CD4-positive, alpha-beta T cell (primary cell): ENCODE data around the gene GANC. TPM values are rescaled to one million over a fixed set of nuclear protein-coding genes. Genes with fewer than 3 reads are reported as not detected.

ENCODE experiments used
- ATAC-seq: fragments of 200-7000 bp; cut with Tn5 transposase; one replicate; pipeline ENCODE4 v1.10.0; 2022; ENCODE audit warnings: mild to moderate bottlenecking; ENCODE audit not compliant: poor library complexity
- CTCF ChIA-PET: fragments of 350-600 bp; sonication (Branson Sonifier 250); formaldehyde crosslinking; loops from one replicate; lab custom pipeline; 2021; ENCODE audit warnings: antibody characterized with exemption, inconsistent platforms; lab: Charles Lee
- POLR2A ChIA-PET: fragments of 350-600 bp; sonication (Branson Sonifier 250); formaldehyde crosslinking; loops from one replicate; lab custom pipeline; 2021; ENCODE audit warnings: antibody characterized with exemption, inconsistent platforms; lab: Charles Lee
- DNase-seq, 14 experiments: peaks; one replicate each; pipeline ENCODE4 v3.0.0-alpha.2; 2013 to 2020; ENCODE audit warnings: mixed read lengths in 2 of 14
- H3K27ac ChIP-seq, 2 donors: one replicate each; pipeline versions ENCODE4 v1.5.1 to v1.7.0; 2013; ENCODE audit warnings: low read length in 2 of 2, low read depth in 1 of 2, mild to moderate bottlenecking in 1 of 2
- H3K27me3 ChIP-seq, 2 experiments: 1 replicate in 1 of 2; 2 replicates in 1 of 2; pipeline versions ENCODE4 v1.6.1 to v1.7.0; 2013; ENCODE audit warnings: low read length in 2 of 2, control low read depth in 1 of 2, mild to moderate bottlenecking in 1 of 2, moderate library complexity in 1 of 2; ENCODE audit not compliant: insufficient read depth in 2 of 2, control insufficient read depth in 1 of 2
- H3K36me3 ChIP-seq: one replicate; pipeline ENCODE4 v1.6.1; 2013; ENCODE audit warnings: low read length, control low read depth; ENCODE audit not compliant: insufficient read depth
- H3K4me1 ChIP-seq: one replicate; pipeline ENCODE4 v1.6.1; 2013; ENCODE audit warnings: low read length, control low read depth; ENCODE audit not compliant: insufficient read depth
- H3K4me3 ChIP-seq: one replicate; pipeline ENCODE4 v1.5.1; 2013; ENCODE audit warnings: mild to moderate bottlenecking, low read length, moderate library complexity
- H3K9me3 ChIP-seq, 2 experiments: 1 replicate in 1 of 2; 2 replicates in 1 of 2; pipeline versions ENCODE4 v1.6.1 to v1.7.0; 2013; ENCODE audit warnings: low read length in 2 of 2, mild to moderate bottlenecking in 2 of 2, control low read depth in 1 of 2, moderate library complexity in 1 of 2; ENCODE audit not compliant: control insufficient read depth in 1 of 2, insufficient read depth in 1 of 2
- H3K27ac Mint-ChIP-seq: one replicate; pipeline ENCODE4 v1.8.0; 2020; ENCODE audit warnings: mixed read lengths
- H3K27me3 Mint-ChIP-seq: one replicate; pipeline ENCODE4 v1.8.0; 2021; ENCODE audit warnings: mixed read lengths
- H3K36me3 Mint-ChIP-seq: one replicate; pipeline ENCODE4 v1.8.0; 2021; ENCODE audit warnings: low read depth, mixed read lengths
- H3K4me1 Mint-ChIP-seq: one replicate; pipeline ENCODE4 v1.8.0; 2021; ENCODE audit warnings: low read depth, mixed read lengths
- H3K4me3 Mint-ChIP-seq: one replicate; pipeline ENCODE4 v1.8.0; 2020; ENCODE audit warnings: mild to moderate bottlenecking, mixed read lengths
- H3K9me3 Mint-ChIP-seq: one replicate; pipeline ENCODE4 v1.8.0; 2020; ENCODE audit warnings: mixed read lengths
- CTCF ChIP-seq: fragments of 200-600 bp; IDR thresholded peaks from one replicate; pipeline ENCODE4 v1.8.0; 2022; ENCODE audit warnings: antibody characterized with exemption, mild to moderate bottlenecking
- intact Hi-C, 2 experiments: fragments of 100-400 bp; cut with DNase I in 1 of 2; cut with micrococcal nuclease in 1 of 2; formaldehyde crosslinking; loops; one replicate each; pipeline versions ENCODE4 v1.15.1 to v1.9.0; 2023 to 2025; cut with DNase I, micrococcal nuclease
- total RNA-seq, 174 experiments: library from RNA in 2 of 174; stranded (reverse) in 2 of 174; gene quantifications; one replicate each; pipeline ENCODE4 v1.2.3 and lab custom pipeline; 2021 to 2026

The GANC gene
- total RNA-seq, 2 experiments from 2014 or later, result 22.3 to 23.9 TPM

GRCh38 chr15:42231088-42231487, 41.9 kb upstream of the GANC start:
- H3K27me3 Mint-ChIP-seq, result no peaks in the 10 kb centered on the region
- DNase-seq (no peak), ATAC-seq (no peak)
- H3K36me3 Mint-ChIP-seq, result peaks cover 94% of the 10 kb centered on the region
- Histone ChIP-seq H3K36me3 (peaks cover 84% of the 10 kb centered on the region), H3K27ac (no peak overlapping the region), H3K4me3 (no peak overlapping the region), H3K27me3 (no peaks in the 10 kb centered on the region), H3K4me1 (no peaks in the 10 kb centered on the region), H3K9me3 (no peaks in the 10 kb centered on the region)
- no peaks in the 10 kb centered on the region for H3K4me1 Mint-ChIP-seq
- H3K9me3 Mint-ChIP-seq, result no peaks in the 10 kb centered on the region
- intact Hi-C loops, result no loop called here
- H3K4me3 Mint-ChIP-seq, result no peak overlapping the region
- CTCF ChIA-PET, result no interaction called here
- H3K27ac Mint-ChIP-seq, result no peak overlapping the region
- POLR2A ChIA-PET, result no interaction called here
- no peak for TF ChIP-seq CTCF

GRCh38 chr15:42232606-42233005, 40.4 kb upstream of the GANC start:
- ChIA-PET CTCF (no interaction called here), POLR2A (no interaction called here)
- Histone ChIP-seq H3K9me3 (no peaks in the 10 kb centered on the region), H3K27me3 (no peaks in the 10 kb centered on the region), H3K36me3 (peaks cover 84% of the 10 kb centered on the region), H3K4me1 (no peaks in the 10 kb centered on the region), H3K4me3 (no peak overlapping the region), H3K27ac (no peak overlapping the region)
- Mint-ChIP-seq H3K36me3 (peaks cover 94% of the 10 kb centered on the region), H3K4me3 (no peak overlapping the region), H3K27me3 (no peaks in the 10 kb centered on the region), H3K4me1 (no peaks in the 10 kb centered on the region), H3K9me3 (no peaks in the 10 kb centered on the region), H3K27ac (no peak overlapping the region)
- ATAC-seq, result no peak
- DNase-seq, result no peak
- TF ChIP-seq CTCF, result no peak
- intact Hi-C loops, result no loop called here

GRCh38 chr15:42233107-42233506, 39.9 kb upstream of the GANC start:
- DNase-seq (no peak), ATAC-seq (no peak)
- Mint-ChIP-seq H3K9me3 (no peaks in the 10 kb centered on the region), H3K4me3 (no peak overlapping the region), H3K27ac (no peak overlapping the region), H3K36me3 (peaks cover 94% of the 10 kb centered on the region), H3K4me1 (no peaks in the 10 kb centered on the region), H3K27me3 (no peaks in the 10 kb centered on the region)
- H3K36me3 ChIP-seq, result peaks cover 84% of the 10 kb centered on the region
- no peaks in the 10 kb centered on the region for H3K4me1 ChIP-seq
- CTCF ChIA-PET, result no interaction called here
- no peak overlapping the region for H3K4me3 ChIP-seq
- H3K27ac ChIP-seq, result no peak overlapping the region
- POLR2A ChIA-PET, result no interaction called here
- TF ChIP-seq CTCF, result no peak
- H3K27me3 ChIP-seq, result no peaks in the 10 kb centered on the region
- no peaks in the 10 kb centered on the region for H3K9me3 ChIP-seq
- intact Hi-C loops, result no loop called here
